IMR-90 (cell line): Measurements from ENCODE around the gene IFNA1.
A peak's percentile ranks its signal among the peaks of the same experiment; 100 is the strongest.

ENCODE experiments used
- CEBPB ChIP-seq: IDR thresholded peaks from 2 replicates; pipeline ENCODE4 v1.6.1; 2012; ENCODE audit warnings: low read depth, low read length, improper control_type of control experiment
- MAFK ChIP-seq: IDR thresholded peaks from 2 replicates; pipeline ENCODE4 v1.6.1; 2012; ENCODE audit warnings: low read depth, low read length, improper control_type of control experiment
- POLR2A ChIP-seq: IDR thresholded peaks from 2 replicates; pipeline ENCODE4 v1.6.1; 2012; ENCODE audit warnings: mild to moderate bottlenecking, low read depth, low read length
- RAD21 ChIP-seq: IDR thresholded peaks from 2 replicates; pipeline ENCODE4 v1.6.1; 2012; ENCODE audit warnings: low read length, improper control_type of control experiment
- RFX5 ChIP-seq: IDR thresholded peaks from 2 replicates; pipeline ENCODE4 v1.8.0; 2012; ENCODE audit warnings: low read depth, mild to moderate bottlenecking, low read length, moderate library complexity
- TF ChIP-seq, protein P1 (sequence below): conservative IDR thresholded peaks from 2 replicates; pipeline ENCODE4 v1.5.1; 2012; ENCODE audit warnings: mild to moderate bottlenecking, low read depth, low read length, improper control_type of control experiment

DNA sequence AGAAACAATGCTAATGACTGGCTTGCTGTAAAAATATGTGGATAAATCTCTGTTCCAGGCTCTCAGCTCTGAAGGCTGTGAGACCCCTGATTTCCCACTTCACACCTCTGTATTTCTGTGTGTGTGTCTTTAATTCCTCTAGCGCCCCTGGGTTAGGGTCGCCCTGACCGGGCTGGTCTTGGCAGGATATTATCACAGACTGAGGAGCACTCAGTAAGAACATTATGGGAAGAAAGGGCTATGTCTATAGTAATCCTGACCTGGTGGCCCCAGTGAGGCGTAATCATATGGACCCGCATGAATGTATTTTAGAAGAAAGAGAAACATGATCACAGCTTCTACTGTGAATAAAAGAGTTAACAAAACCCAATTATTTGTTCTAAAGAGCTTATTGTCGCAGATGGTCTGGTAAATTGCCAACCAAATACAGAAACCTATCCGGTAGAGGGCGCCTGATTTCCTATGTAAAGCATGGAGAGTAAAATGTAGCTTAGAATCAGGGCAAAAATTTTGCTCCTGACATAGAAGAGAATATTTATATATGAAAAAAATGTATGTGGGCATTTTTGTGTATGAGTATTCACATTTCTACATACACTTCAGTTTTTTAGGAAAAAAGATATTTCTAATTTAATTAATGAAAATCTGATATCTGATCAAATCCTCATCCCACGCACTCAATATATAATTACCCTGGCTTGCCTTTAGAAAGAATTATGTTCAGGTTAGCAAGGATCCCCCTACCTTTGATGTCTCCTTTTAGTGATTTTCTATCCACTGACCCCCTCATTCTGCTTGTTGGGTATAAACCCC, 5.8 kb upstream of the IFNA1 start:
- TF ChIP-seq MAFK = no peak
- TF ChIP-seq, protein P1, sequence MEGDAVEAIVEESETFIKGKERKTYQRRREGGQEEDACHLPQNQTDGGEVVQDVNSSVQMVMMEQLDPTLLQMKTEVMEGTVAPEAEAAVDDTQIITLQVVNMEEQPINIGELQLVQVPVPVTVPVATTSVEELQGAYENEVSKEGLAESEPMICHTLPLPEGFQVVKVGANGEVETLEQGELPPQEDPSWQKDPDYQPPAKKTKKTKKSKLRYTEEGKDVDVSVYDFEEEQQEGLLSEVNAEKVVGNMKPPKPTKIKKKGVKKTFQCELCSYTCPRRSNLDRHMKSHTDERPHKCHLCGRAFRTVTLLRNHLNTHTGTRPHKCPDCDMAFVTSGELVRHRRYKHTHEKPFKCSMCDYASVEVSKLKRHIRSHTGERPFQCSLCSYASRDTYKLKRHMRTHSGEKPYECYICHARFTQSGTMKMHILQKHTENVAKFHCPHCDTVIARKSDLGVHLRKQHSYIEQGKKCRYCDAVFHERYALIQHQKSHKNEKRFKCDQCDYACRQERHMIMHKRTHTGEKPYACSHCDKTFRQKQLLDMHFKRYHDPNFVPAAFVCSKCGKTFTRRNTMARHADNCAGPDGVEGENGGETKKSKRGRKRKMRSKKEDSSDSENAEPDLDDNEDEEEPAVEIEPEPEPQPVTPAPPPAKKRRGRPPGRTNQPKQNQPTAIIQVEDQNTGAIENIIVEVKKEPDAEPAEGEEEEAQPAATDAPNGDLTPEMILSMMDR = peak; percentile 72
- TF ChIP-seq RAD21 = peak; percentile 55
- TF ChIP-seq POLR2A = no peak
- no peak for TF ChIP-seq RFX5
- no peak for TF ChIP-seq CEBPB
